K562 (cell line): ENCODE data around the gene FCER2. TPM values are rescaled to one million over a fixed set of nuclear protein-coding genes. Genes with fewer than 3 reads are reported as not detected.

Experiments used
- ATAC-seq: fragments of 200-7000 bp; cut with Tn5 transposase; 3 replicates; pipeline ENCODE4 v1.9.1; 2020; ENCODE audit warnings: moderate library complexity
- BruUV-seq: library from RNA; stranded (reverse); fragments of 400-500 nt; replicated peaks from 2 replicates; lab custom pipeline; 2021; lab: Mats Ljungman, UMichigan
- CTCF ChIA-PET: fragments of 300-600 bp; formaldehyde crosslinking; extraction: SDS; loops from one replicate; lab custom pipeline; 2021; ENCODE audit warnings: low intra/inter-chr PET ratio; lab: Yijun Ruan, JAX
- POLR2A ChIA-PET: fragments of 300-600, 350-650 bp; sonication (Branson Sonifier 250); formaldehyde crosslinking; extraction: SDS; loops from one replicate; lab custom pipeline; 2021; ENCODE audit warnings: antibody characterized with exemption, inconsistent platforms; lab: Yijun Ruan, JAX
- DNase-seq, 4 experiments: peaks; one replicate each; pipeline versions ENCODE4 v3.0.0 to v3.0.0-alpha.2; 2011 to 2018; ENCODE audit warnings: low spot score in 3 of 4, mixed read lengths in 3 of 4; ENCODE audit errors: extremely low read depth in 1 of 4
- FAIRE-seq: peaks from 2 replicates; lab custom pipeline; 2011; peaks lifted over from hg19 to GRCh38; lab: Jason Lieb, UNC
- H2AFZ ChIP-seq: 2 replicates; pipeline ENCODE4 v1.6.0; 2011; ENCODE audit warnings: low read depth, low read length, control low read depth, inconsistent platforms
- H3K27ac ChIP-seq: fragments of 200-600 bp; 3 replicates; pipeline ENCODE4 v1.8.0; 2011; ENCODE audit warnings: low read depth, mild to moderate bottlenecking, control low read depth, inconsistent platforms, low read length, moderate library complexity, mixed read lengths; ENCODE audit errors: extremely low read depth
- H3K27me3 ChIP-seq, 2 experiments: fragments of 300-600 bp in 1 of 2; 2 replicates in 1 of 2; 3 replicates in 1 of 2; pipeline versions ENCODE4 v1.6.0 to v1.8.0; 2011; ENCODE audit warnings: inconsistent platforms in 2 of 2, low read length in 2 of 2, mild to moderate bottlenecking in 1 of 2, mixed read lengths in 1 of 2, moderate library complexity in 1 of 2; ENCODE audit not compliant: control insufficient read depth in 2 of 2, insufficient read depth in 2 of 2
- H3K36me3 ChIP-seq: fragments of 300-600 bp; 3 replicates; pipeline ENCODE4 v1.8.0; 2011; ENCODE audit warnings: mild to moderate bottlenecking, low read length, inconsistent platforms; ENCODE audit not compliant: control insufficient read depth, insufficient read depth
- H3K4me1 ChIP-seq, 2 experiments: fragments of 200-600 bp in 1 of 2; replicated peaks in 1 of 2; 2 replicates in 1 of 2; 3 replicates in 1 of 2; pipeline versions ENCODE4 v1.5.1 to v1.8.0; 2011; ENCODE audit warnings: inconsistent platforms in 2 of 2, low read length in 2 of 2, mild to moderate bottlenecking in 1 of 2, mixed read lengths in 1 of 2, moderate library complexity in 1 of 2; ENCODE audit not compliant: control insufficient read depth in 2 of 2, insufficient read depth in 2 of 2
- H3K4me2 ChIP-seq: 2 replicates; pipeline ENCODE4 v1.6.1; 2011; ENCODE audit warnings: low read length, control low read depth, inconsistent platforms, mixed read lengths; ENCODE audit not compliant: insufficient read depth
- H3K4me3 ChIP-seq: fragments of 200-600 bp; sonication (generic), shearing (Covaris generic); 2 replicates; pipeline ENCODE4 v1.5.1; 2016; ENCODE audit warnings: control low read depth, inconsistent platforms
- H3K79me2 ChIP-seq: fragments of 200-600 bp; 3 replicates; pipeline ENCODE4 v1.8.0; 2011; ENCODE audit warnings: low read length, inconsistent platforms; ENCODE audit not compliant: control insufficient read depth, insufficient read depth
- H3K9ac ChIP-seq, 2 experiments: 2 replicates each; pipeline versions ENCODE4 v1.6.0 to v1.6.1; 2011; ENCODE audit warnings: low read depth in 2 of 2, low read length in 2 of 2, control low read depth in 1 of 2, inconsistent platforms in 1 of 2, mild to moderate bottlenecking in 1 of 2, mixed read lengths in 1 of 2; ENCODE audit not compliant: insufficient read depth in 1 of 2
- H3K9me1 ChIP-seq: one replicate; pipeline ENCODE4 v1.6.0; 2011; ENCODE audit warnings: inconsistent platforms, mild to moderate bottlenecking, low read length, moderate library complexity; ENCODE audit not compliant: control insufficient read depth, insufficient read depth
- H3K9me3 ChIP-seq: replicated peaks from 2 replicates; pipeline ENCODE4 v1.5.1; 2011; ENCODE audit warnings: low read depth, low read length, inconsistent platforms; ENCODE audit not compliant: control insufficient read depth, insufficient read depth
- H4K20me1 ChIP-seq: replicated peaks from 2 replicates; pipeline ENCODE4 v1.6.1; 2011; ENCODE audit warnings: low read length, inconsistent platforms, mixed read lengths; ENCODE audit not compliant: control insufficient read depth, insufficient read depth
- CREM ChIP-seq: IDR thresholded peaks from 2 replicates; pipeline ENCODE4 v1.6.1; 2014; ENCODE audit warnings: antibody characterized with exemption, low read depth
- EGR1 ChIP-seq: fragments of 450-650 bp; conservative IDR thresholded peaks from 2 replicates; pipeline ENCODE4 v1.6.1; 2017; ENCODE audit warnings: mild to moderate bottlenecking
- FOXA3 ChIP-seq, 2 experiments: fragments of 450-650 bp in 1 of 2; sonication (generic) in 1 of 2; formaldehyde crosslinking; IDR thresholded peaks in 1 of 2; conservative IDR thresholded peaks in 1 of 2; 2 replicates each; pipeline versions ENCODE4 v1.4.0 to v1.8.0; 2020 to 2022; ENCODE audit warnings: mild to moderate bottlenecking in 2 of 2, missing genetic modification reagents in 1 of 2
- MEIS2 ChIP-seq: fragments of 450-650 bp; IDR thresholded peaks from 2 replicates; pipeline ENCODE4 v1.6.1; 2014; ENCODE audit warnings: mild to moderate bottlenecking; ENCODE audit not compliant: partially characterized antibody
- NR2C2 ChIP-seq, 2 experiments: fragments of 200-800 bp in 1 of 2; sonication (Bioruptor generic) in 1 of 2; sonication (generic) in 1 of 2; formaldehyde crosslinking in 1 of 2; IDR thresholded peaks; 2 replicates each; pipeline versions ENCODE4 v1.6.1 to v1.8.0; 2016 to 2022; ENCODE audit warnings: mild to moderate bottlenecking in 1 of 2, missing compliant biosample characterization in 1 of 2, missing genetic modification characterization in 1 of 2, missing genetic modification reagents in 1 of 2
- PHB ChIP-seq: fragments of 250-450 bp; sonication (Bioruptor Pico); IDR thresholded peaks from 2 replicates; pipeline ENCODE4 v1.5.0; 2021
- PRPF4 ChIP-seq: fragments of 200-400 bp; formaldehyde crosslinking; IDR thresholded peaks from one replicate; pipeline ENCODE4 v1.6.1; 2017; ENCODE audit warnings: low read length, low read depth, mild to moderate bottlenecking; ENCODE audit not compliant: insufficient read depth, poor library complexity, severe bottlenecking
- SPI1 ChIP-seq: IDR thresholded peaks from 2 replicates; pipeline ENCODE4 v1.6.1; 2011; ENCODE audit warnings: low read depth, low read length, control low read depth, borderline replicate concordance
- SREBF2 ChIP-seq: sonication (generic); formaldehyde crosslinking; IDR thresholded peaks from 2 replicates; pipeline ENCODE4 v1.4.0; 2020; ENCODE audit warnings: mild to moderate bottlenecking, missing genetic modification reagents
- ZNF384 ChIP-seq: IDR thresholded peaks from 2 replicates; pipeline ENCODE4 v1.6.1; 2012; ENCODE audit warnings: low read depth, low read length, improper control_type of control experiment
- WGBS: fragments of 100-300 bp; shearing (Covaris generic); methylation state at CpG from one replicate; pipeline ENCODE4 v1.1.6; 2016; ENCODE audit warnings: low coverage, mixed read lengths; ENCODE audit not compliant: insufficient coverage; ENCODE audit errors: missing lambda C conversion rate; 5-methylcytosine and 5-hydroxymethylcytosine counted together
- in situ Hi-C: fragments of 300-500 bp; cut with MboI; formaldehyde crosslinking; loops from 4 replicates; pipeline ENCODE4 v1.15.0; 2018; ENCODE audit warnings: inconsistent platforms, mixed read lengths
- intact Hi-C: fragments of 100-400 bp; cut with micrococcal nuclease; formaldehyde crosslinking; loops from 2 replicates; pipeline ENCODE4 v1.14.2; 2022
- polyA plus RNA-seq, 8 experiments: library from polyadenylated mRNA; depleted of rRNA in 4 of 8; stranded (reverse) in 5 of 8; unstranded in 3 of 8; fragments of >200 nt; fragmentation: Nextera tagmentation in 2 of 8; fragmentation: Illumina TruSeq in 1 of 8; extraction: Ambion mirVana in 2 of 8; extraction: Trizol in 1 of 8; gene quantifications; 2 replicates each; pipeline versions ENCODE4 v1.2.1 to v1.2.3, GENCODE V29; 2011 to 2014; ENCODE audit warnings: inconsistent platforms in 1 of 8, missing spikeins in 1 of 8
- total RNA-seq, 7 experiments: library from RNA; depleted of rRNA in 6 of 7; stranded (reverse); fragments of >200 nt in 6 of 7; fragmentation: Illumina TruSeq in 2 of 7; extraction: Trizol in 2 of 7; gene quantifications; 2 replicates each; pipeline versions ENCODE4 v1.2.1 to v1.2.3, GENCODE V29; 2011 to 2021; ENCODE audit warnings: low replicate concordance in 1 of 7
- TF ChIP-seq, protein P1 (sequence below), 2 experiments: fragments of 250-450 bp in 1 of 2; fragments of 450-650 bp in 1 of 2; sonication (Bioruptor Pico) in 1 of 2; IDR thresholded peaks; 2 replicates each; pipeline versions ENCODE4 v1.6.1 to v1.8.0; 2016 to 2021; ENCODE audit warnings: mild to moderate bottlenecking in 2 of 2, moderate library complexity in 2 of 2, missing compliant biosample characterization in 1 of 2, missing genetic modification characterization in 1 of 2
- TF ChIP-seq, protein P2 (sequence below): fragments of 450-650 bp; IDR thresholded peaks from 2 replicates; pipeline ENCODE4 v1.6.1; 2016
- TF ChIP-seq, protein P3 (sequence below): fragments of 250-450 bp; sonication (Bioruptor Pico); IDR thresholded peaks from 2 replicates; pipeline ENCODE4 v1.4.0; 2020; ENCODE audit warnings: mild to moderate bottlenecking, moderate library complexity
- TF ChIP-seq, protein P4 (sequence below), 2 experiments: IDR thresholded peaks; 2 replicates each; pipeline ENCODE4 v1.6.1; 2012; ENCODE audit warnings: improper control_type of control experiment in 2 of 2, low read depth in 2 of 2, low read length in 2 of 2, borderline replicate concordance in 1 of 2

FCER2 gene
- total and polyA plus RNA-seq, 9 of the 15 experiments (the other 6 are each of a cell fraction or from before 2014, with no cell fraction given) = 0.11 TPM; not detected in 8

DNA sequence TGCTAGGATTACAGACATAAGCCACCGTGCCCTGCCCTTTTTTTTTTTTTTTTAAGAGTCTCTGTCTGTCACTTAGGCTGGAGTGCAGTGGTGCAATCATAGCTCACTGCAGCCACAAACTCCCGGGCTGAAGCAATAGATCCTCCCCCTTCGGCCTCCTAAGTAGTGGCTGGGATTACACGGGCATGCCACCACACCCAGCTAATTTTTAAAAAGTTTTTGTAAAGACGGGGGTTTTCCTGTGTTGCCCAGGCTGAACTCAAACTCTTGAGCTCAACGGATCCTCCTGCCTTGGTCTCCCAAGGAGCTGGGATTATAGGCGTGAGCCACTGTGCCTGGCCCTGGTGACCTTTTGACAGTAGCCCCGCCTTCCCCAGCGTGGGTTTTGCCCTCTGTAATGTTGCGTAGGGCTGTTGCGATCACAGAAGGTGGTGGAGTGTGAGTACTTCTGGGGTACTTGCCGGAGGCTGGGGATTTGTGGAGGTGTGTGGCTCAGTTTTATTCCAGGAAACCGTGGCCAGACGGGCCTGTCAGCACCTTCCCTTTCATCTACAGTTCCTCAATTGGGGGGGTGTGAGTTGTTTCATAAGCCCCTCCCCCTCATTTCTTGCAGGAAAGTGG is 44.7 kb downstream of the FCER2 start:
- Histone ChIP-seq H3K27me3 (peaks cover 4% of the 10 kb centered on the region in 2 experiments; a peak in 2 of 5 replicates), H3K9me3 (no peaks in the 10 kb centered on the region), H3K4me3 (no peak overlapping the region), H3K27ac (no peak overlapping the region), H3K4me2 (no peak overlapping the region), H2AFZ (peak overlapping the region; percentile 47; the same call in 1 of the 2 replicates), H3K9ac (peak overlapping the region in 1 of 2 experiments; percentile 73; a peak in 2 of 4 replicates), H3K9me1 (no peaks in the 10 kb centered on the region), H3K79me2 (no peaks in the 10 kb centered on the region), H3K36me3 (no peaks in the 10 kb centered on the region), H3K4me1 (peaks cover 2 to 9% of the 10 kb centered on the region in 2 experiments; a peak in 3 of 5 replicates), H4K20me1 (no peaks in the 10 kb centered on the region)
- in situ Hi-C loops (no loop called here), intact Hi-C loops (no loop called here)
- 14% methylated on average over 14 of the region's 14 CpGs for WGBS
- ChIA-PET POLR2A (no interaction called here), CTCF (no interaction called here)
- no TSS peak for BruUV-seq
- FAIRE-seq (no peak), ATAC-seq (peak; percentile 66), DNase-seq (no peak)
- TF ChIP-seq MEIS2 (peak; percentile 67), PRPF4 (no peak), CREM (no peak), NR2C2 (CRISPR knock-in tag; IDR thresholded peaks at IDR 0.05) (no peak), NR2C2 (tag; IDR thresholded peaks at IDR 0.05) (peak; percentile 58), FOXA3 (CRISPR knock-in tag; conservative IDR thresholded peaks at IDR 0.05 in 1 of 2, IDR thresholded peaks at IDR 0.05 in 1 of 2) (no peak), EGR1 (no peak), PHB (no peak), SPI1 (peak; percentile 65; the same call in 1 of the 2 replicates), SREBF2 (CRISPR knock-in tag) (no peak), ZNF384 (peak; percentile 46)
- TF ChIP-seq, protein P1, sequence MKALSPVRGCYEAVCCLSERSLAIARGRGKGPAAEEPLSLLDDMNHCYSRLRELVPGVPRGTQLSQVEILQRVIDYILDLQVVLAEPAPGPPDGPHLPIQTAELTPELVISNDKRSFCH (CRISPR knock-in tag; IDR thresholded peaks at IDR 0.05) = no peak
- TF ChIP-seq, protein P1 (tag; IDR thresholded peaks at IDR 0.05) = 0 out of 2 replicates have a peak, but pooled peaks have one; percentile 34
- TF ChIP-seq, protein P2, sequence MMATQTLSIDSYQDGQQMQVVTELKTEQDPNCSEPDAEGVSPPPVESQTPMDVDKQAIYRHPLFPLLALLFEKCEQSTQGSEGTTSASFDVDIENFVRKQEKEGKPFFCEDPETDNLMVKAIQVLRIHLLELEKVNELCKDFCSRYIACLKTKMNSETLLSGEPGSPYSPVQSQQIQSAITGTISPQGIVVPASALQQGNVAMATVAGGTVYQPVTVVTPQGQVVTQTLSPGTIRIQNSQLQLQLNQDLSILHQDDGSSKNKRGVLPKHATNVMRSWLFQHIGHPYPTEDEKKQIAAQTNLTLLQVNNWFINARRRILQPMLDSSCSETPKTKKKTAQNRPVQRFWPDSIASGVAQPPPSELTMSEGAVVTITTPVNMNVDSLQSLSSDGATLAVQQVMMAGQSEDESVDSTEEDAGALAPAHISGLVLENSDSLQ = peak; percentile 69
- TF ChIP-seq, protein P3, sequence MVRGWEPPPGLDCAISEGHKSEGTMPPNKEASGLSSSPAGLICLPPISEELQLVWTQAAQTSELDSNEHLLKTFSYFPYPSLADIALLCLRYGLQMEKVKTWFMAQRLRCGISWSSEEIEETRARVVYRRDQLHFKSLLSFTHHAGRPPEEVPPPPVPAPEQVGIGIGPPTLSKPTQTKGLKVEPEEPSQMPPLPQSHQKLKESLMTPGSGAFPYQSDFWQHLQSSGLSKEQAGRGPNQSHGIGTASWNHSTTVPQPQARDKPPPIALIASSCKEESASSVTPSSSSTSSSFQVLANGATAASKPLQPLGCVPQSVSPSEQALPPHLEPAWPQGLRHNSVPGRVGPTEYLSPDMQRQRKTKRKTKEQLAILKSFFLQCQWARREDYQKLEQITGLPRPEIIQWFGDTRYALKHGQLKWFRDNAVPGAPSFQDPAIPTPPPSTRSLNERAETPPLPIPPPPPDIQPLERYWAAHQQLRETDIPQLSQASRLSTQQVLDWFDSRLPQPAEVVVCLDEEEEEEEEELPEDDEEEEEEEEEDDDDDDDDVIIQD (CRISPR knock-in tag) = no peak
- TF ChIP-seq, protein P4, sequence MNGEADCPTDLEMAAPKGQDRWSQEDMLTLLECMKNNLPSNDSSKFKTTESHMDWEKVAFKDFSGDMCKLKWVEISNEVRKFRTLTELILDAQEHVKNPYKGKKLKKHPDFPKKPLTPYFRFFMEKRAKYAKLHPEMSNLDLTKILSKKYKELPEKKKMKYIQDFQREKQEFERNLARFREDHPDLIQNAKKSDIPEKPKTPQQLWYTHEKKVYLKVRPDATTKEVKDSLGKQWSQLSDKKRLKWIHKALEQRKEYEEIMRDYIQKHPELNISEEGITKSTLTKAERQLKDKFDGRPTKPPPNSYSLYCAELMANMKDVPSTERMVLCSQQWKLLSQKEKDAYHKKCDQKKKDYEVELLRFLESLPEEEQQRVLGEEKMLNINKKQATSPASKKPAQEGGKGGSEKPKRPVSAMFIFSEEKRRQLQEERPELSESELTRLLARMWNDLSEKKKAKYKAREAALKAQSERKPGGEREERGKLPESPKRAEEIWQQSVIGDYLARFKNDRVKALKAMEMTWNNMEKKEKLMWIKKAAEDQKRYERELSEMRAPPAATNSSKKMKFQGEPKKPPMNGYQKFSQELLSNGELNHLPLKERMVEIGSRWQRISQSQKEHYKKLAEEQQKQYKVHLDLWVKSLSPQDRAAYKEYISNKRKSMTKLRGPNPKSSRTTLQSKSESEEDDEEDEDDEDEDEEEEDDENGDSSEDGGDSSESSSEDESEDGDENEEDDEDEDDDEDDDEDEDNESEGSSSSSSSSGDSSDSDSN (IDR thresholded peaks at IDR 0.05; ENCODE audit: borderline replicate concordance in 1 of 2, low read depth in 2 of 2, low read length in 2 of 2) = no peak
